ENCODE data around the gene HIVEP1.

HIVEP1 gene

GRCh38 chr6:12020187-12020791, 8.2 kb downstream of the HIVEP1 start:
- DNase-seq, result no peak

GRCh38 chr6:12022481-12022880, 10.4 kb downstream of the HIVEP1 start:
- no peak for DNase-seq

- DNase-seq, result no peak
These were observed 10.9 kb downstream of the HIVEP1 start for GRCh38 chr6:12022953-12023388.

- DNase-seq, result no peak
These were observed 12.1 kb downstream of the HIVEP1 start for GRCh38 chr6:12024216-12024615.

GRCh38 chr6:12024699-12025434, 12.8 kb downstream of the HIVEP1 start:
- DNase-seq, result no peak

- no peak for DNase-seq
These were observed 14.0 kb downstream of the HIVEP1 start for GRCh38 chr6:12026120-12026519.

GRCh38 chr6:12026833-12027232, 14.7 kb downstream of the HIVEP1 start:
- no peak for DNase-seq

- no peak for DNase-seq
These were observed 16.1 kb downstream of the HIVEP1 start for GRCh38 chr6:12028213-12028612.

- DNase-seq, result no peak
These were observed 18.0 kb downstream of the HIVEP1 start for GRCh38 chr6:12029979-12030737.

- DNase-seq, result no peak
These were observed 19.0 kb downstream of the HIVEP1 start for GRCh38 chr6:12030993-12031550.

GRCh38 chr6:12032783-12033573, 20.9 kb downstream of the HIVEP1 start:
- no peak for DNase-seq

GRCh38 chr6:12033770-12034169, 21.7 kb downstream of the HIVEP1 start:
- no peak for DNase-seq

GRCh38 chr6:12034349-12034748, 22.2 kb downstream of the HIVEP1 start:
- no peak for DNase-seq

GRCh38 chr6:12034837-12035236, 22.7 kb downstream of the HIVEP1 start:
- no peak for DNase-seq

GRCh38 chr6:12036766-12037165, 24.7 kb downstream of the HIVEP1 start:
- no peak for DNase-seq

- no peak for DNase-seq
These were observed 25.7 kb downstream of the HIVEP1 start for GRCh38 chr6:12037798-12038197.

- no peak for DNase-seq
These were observed 27.7 kb downstream of the HIVEP1 start for GRCh38 chr6:12039540-12040459.

GRCh38 chr6:12047304-12047703, 35.2 kb downstream of the HIVEP1 start:
- DNase-seq, result no peak

GRCh38 chr6:12047792-12048432, 35.8 kb downstream of the HIVEP1 start:
- no peak for DNase-seq

- no peak for DNase-seq
These were observed 36.5 kb downstream of the HIVEP1 start for GRCh38 chr6:12048609-12049008.

- no peak for DNase-seq
These were observed 37.1 kb downstream of the HIVEP1 start for GRCh38 chr6:12049165-12049564.

All from stimulated activated CD4-positive, alpha-beta T cell treated with anti-CD3 and anti-CD28 coated beads, Interleukin-4, amount 100 ng/mL, for 24 hours (primary cell).